IMR-90 (cell line): ENCODE data around the gene TNFSF12.

Source experiments
- BHLHE40 ChIP-seq: fragments of 150-350 bp; IDR thresholded peaks from 2 replicates; pipeline ENCODE4 v1.6.1; 2016; ENCODE audit warnings: mild to moderate bottlenecking, low read depth, low read length
- CEBPB ChIP-seq: IDR thresholded peaks from 2 replicates; pipeline ENCODE4 v1.6.1; 2012; ENCODE audit warnings: low read depth, low read length, improper control_type of control experiment
- ELK1 ChIP-seq: fragments of 150-350 bp; IDR thresholded peaks from 2 replicates; pipeline ENCODE4 v1.6.1; 2016; ENCODE audit warnings: low read depth, mild to moderate bottlenecking, low read length, moderate library complexity, borderline replicate concordance
- FOS ChIP-seq: fragments of 150-350 bp; IDR thresholded peaks from 2 replicates; pipeline ENCODE4 v1.6.1; 2016; ENCODE audit warnings: low read depth, low read length
- MXI1 ChIP-seq: IDR thresholded peaks from 2 replicates; pipeline ENCODE4 v1.6.1; 2012; ENCODE audit warnings: low read depth, mild to moderate bottlenecking, low read length, moderate library complexity, borderline replicate concordance
- POLR2A ChIP-seq: IDR thresholded peaks from 2 replicates; pipeline ENCODE4 v1.6.1; 2012; ENCODE audit warnings: mild to moderate bottlenecking, low read depth, low read length
- RAD21 ChIP-seq: IDR thresholded peaks from 2 replicates; pipeline ENCODE4 v1.6.1; 2012; ENCODE audit warnings: low read length, improper control_type of control experiment
- SMC3 ChIP-seq: fragments of 150-350 bp; IDR thresholded peaks from 2 replicates; pipeline ENCODE4 v1.6.1; 2016; ENCODE audit warnings: low read depth, mild to moderate bottlenecking, antibody characterized with exemption, low read length, moderate library complexity
- TF ChIP-seq, protein P1 (sequence below): conservative IDR thresholded peaks from 2 replicates; pipeline ENCODE4 v1.5.1; 2012; ENCODE audit warnings: mild to moderate bottlenecking, low read depth, low read length, improper control_type of control experiment

DNA sequence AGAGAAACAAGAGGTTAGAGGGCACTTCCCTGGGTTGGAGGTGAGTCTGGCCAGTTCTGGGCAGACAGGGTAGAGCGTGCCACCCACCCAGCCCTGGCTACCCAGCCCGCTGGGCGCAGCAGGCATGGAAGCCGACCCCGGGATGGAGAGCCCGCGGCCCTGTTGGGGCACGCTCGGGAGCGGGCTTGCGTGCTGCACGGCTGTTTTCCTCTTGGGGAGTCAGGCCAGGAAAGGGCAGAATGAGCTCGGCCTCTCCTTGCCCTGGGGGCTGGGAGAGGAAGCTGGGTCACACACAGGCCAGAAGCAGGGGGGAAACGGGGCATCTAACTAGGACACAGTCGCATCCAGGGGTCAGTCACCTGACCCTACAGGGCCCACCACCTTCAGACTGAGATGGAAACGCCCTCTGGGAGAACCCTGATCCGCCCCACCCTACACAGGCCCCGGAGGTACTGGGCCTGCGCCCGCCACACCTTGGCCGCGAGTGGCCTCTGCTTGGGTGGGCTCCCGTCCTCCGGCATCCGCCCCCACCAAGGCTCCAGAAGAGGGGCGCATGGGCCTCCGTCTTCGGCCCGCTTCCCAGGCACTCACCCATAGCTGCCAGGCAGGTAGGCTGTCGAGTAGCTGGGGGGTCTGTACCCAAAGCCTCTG lies 39.8 kb downstream of the TNFSF12 start:
- TF ChIP-seq, protein P1, sequence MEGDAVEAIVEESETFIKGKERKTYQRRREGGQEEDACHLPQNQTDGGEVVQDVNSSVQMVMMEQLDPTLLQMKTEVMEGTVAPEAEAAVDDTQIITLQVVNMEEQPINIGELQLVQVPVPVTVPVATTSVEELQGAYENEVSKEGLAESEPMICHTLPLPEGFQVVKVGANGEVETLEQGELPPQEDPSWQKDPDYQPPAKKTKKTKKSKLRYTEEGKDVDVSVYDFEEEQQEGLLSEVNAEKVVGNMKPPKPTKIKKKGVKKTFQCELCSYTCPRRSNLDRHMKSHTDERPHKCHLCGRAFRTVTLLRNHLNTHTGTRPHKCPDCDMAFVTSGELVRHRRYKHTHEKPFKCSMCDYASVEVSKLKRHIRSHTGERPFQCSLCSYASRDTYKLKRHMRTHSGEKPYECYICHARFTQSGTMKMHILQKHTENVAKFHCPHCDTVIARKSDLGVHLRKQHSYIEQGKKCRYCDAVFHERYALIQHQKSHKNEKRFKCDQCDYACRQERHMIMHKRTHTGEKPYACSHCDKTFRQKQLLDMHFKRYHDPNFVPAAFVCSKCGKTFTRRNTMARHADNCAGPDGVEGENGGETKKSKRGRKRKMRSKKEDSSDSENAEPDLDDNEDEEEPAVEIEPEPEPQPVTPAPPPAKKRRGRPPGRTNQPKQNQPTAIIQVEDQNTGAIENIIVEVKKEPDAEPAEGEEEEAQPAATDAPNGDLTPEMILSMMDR: no peak
- no peak for TF ChIP-seq RAD21
- TF ChIP-seq FOS: no peak
- no peak for TF ChIP-seq SMC3
- no peak for TF ChIP-seq CEBPB
- no peak for TF ChIP-seq POLR2A
- TF ChIP-seq ELK1: no peak
- no peak for TF ChIP-seq BHLHE40
- no peak for TF ChIP-seq MXI1
